Vagina (tissue), 2 donors: ENCODE results near the gene RAB6B.

Experiments
- CTCF ChIP-seq, 3 experiments: fragments of 450-650 bp in 2 of 3; fragments of 200-600 bp in 1 of 3; sonication (generic) in 1 of 3; IDR thresholded peaks; one replicate each; pipeline ENCODE4 v1.5.1; 2017 to 2019; ENCODE audit warnings: antibody characterized with exemption in 3 of 3, mild to moderate bottlenecking in 2 of 3, moderate library complexity in 2 of 3
- POLR2A ChIP-seq, 2 donors: fragments of 450-650 bp; IDR thresholded peaks; one replicate each; pipeline ENCODE4 v1.6.1; 2017; ENCODE audit warnings: antibody characterized with exemption in 2 of 2, mild to moderate bottlenecking in 2 of 2, moderate library complexity in 2 of 2
- POLR2AphosphoS5 ChIP-seq, 2 donors: sonication (generic); formaldehyde crosslinking; IDR thresholded peaks; one replicate each; pipeline ENCODE4 v1.9.0; 2017; ENCODE audit warnings: antibody characterized with exemption in 2 of 2, mild to moderate bottlenecking in 2 of 2, low read depth in 1 of 2; ENCODE audit not compliant: insufficient read depth in 1 of 2

- TF ChIP-seq CTCF (IDR thresholded peaks at IDR 0.05): no peak
- no peak for TF ChIP-seq POLR2AphosphoS5 (IDR thresholded peaks at IDR 0.05; ENCODE audit: insufficient read depth in 1 of 2, low read depth in 1 of 2)
- TF ChIP-seq POLR2A (IDR thresholded peaks at IDR 0.05): no peak
Measured at GRCh38 chr3:133870822-133871221, 24.9 kb downstream of the RAB6B start.
